Osteoblast (primary cell): Measurements from ENCODE around the gene TMPRSS9. TPM values are rescaled to one million over a fixed set of nuclear protein-coding genes. Genes with fewer than 3 reads are reported as not detected.
A peak's percentile ranks its signal among the peaks of the same experiment; 100 is the strongest.

ENCODE experiments used
- DNase-seq: peaks from one replicate; pipeline ENCODE4 v3.0.0; 2011; ENCODE audit warnings: low spot score, mixed read lengths; ENCODE audit not compliant: insufficient read length; ENCODE audit errors: missing footprints
- H2AFZ ChIP-seq: 2 replicates; pipeline ENCODE4 v1.6.0; 2011; ENCODE audit warnings: mild to moderate bottlenecking, low read length
- H3K27ac ChIP-seq: 2 replicates; pipeline ENCODE4 v1.5.1; 2011; ENCODE audit warnings: mild to moderate bottlenecking, low read depth, low read length, moderate library complexity
- H3K27me3 ChIP-seq: 2 replicates; pipeline ENCODE4 v1.6.0; 2012; ENCODE audit warnings: mild to moderate bottlenecking, control low read depth, inconsistent platforms, low read length, moderate library complexity; ENCODE audit not compliant: insufficient read depth
- H3K36me3 ChIP-seq: 2 replicates; pipeline ENCODE4 v1.5.1; 2011; ENCODE audit warnings: mild to moderate bottlenecking, low read length, control low read depth, moderate library complexity; ENCODE audit not compliant: insufficient read depth
- H3K4me1 ChIP-seq: 2 replicates; pipeline ENCODE4 v1.5.1; 2011; ENCODE audit warnings: mild to moderate bottlenecking, low read length, control low read depth, moderate library complexity; ENCODE audit not compliant: insufficient read depth
- H3K4me2 ChIP-seq: 2 replicates; pipeline ENCODE4 v1.6.0; 2011; ENCODE audit warnings: mild to moderate bottlenecking, low read length; ENCODE audit not compliant: insufficient read depth
- H3K4me3 ChIP-seq: fragments of 200-600 bp; sonication (generic); 3 replicates; pipeline ENCODE4 v1.5.1; 2012; ENCODE audit warnings: mild to moderate bottlenecking, low read length, inconsistent platforms; ENCODE audit not compliant: insufficient read depth
- H3K79me2 ChIP-seq: 2 replicates; pipeline ENCODE4 v1.6.0; 2012; ENCODE audit warnings: mild to moderate bottlenecking, low read length, control low read depth, inconsistent platforms; ENCODE audit not compliant: insufficient read depth
- H3K9me3 ChIP-seq: 2 replicates; pipeline ENCODE4 v1.5.1; 2011; ENCODE audit warnings: low read depth, low read length, control low read depth
- H4K20me1 ChIP-seq: 2 replicates; pipeline ENCODE4 v1.6.0; 2012; ENCODE audit warnings: mild to moderate bottlenecking, low read length, control low read depth; ENCODE audit not compliant: insufficient read depth
- CTCF ChIP-seq: IDR thresholded peaks from 2 replicates; pipeline ENCODE4 v1.5.1; 2011; ENCODE audit warnings: mild to moderate bottlenecking, low read depth, low read length, moderate library complexity; ENCODE audit errors: extremely low read depth
- total RNA-seq: library from RNA; depleted of rRNA; stranded (reverse); fragments of >200 nt; gene quantifications from 2 replicates; pipeline ENCODE4 v1.2.3, GENCODE V29; 2012

Gene TMPRSS9
- total RNA-seq, 1 donor, result 1.1 TPM

GRCh38 chr19:2363419-2363818 is 3.4 kb downstream of the TMPRSS9 start:
- no peaks in the 10 kb centered on the region for H4K20me1 ChIP-seq
- peaks cover 45% of the 10 kb centered on the region for H3K27me3 ChIP-seq
- no peaks in the 10 kb centered on the region for H3K36me3 ChIP-seq
- no peaks in the 10 kb centered on the region for H3K4me1 ChIP-seq
- peak; percentile 61 for DNase-seq
- no peak overlapping the region for H2AFZ ChIP-seq
- no peaks in the 10 kb centered on the region for H3K9me3 ChIP-seq
- no peak overlapping the region for H3K27ac ChIP-seq
- no peak overlapping the region for H3K4me3 ChIP-seq
- TF ChIP-seq CTCF, result no peak
- no peaks in the 10 kb centered on the region for H3K79me2 ChIP-seq
- no peak overlapping the region for H3K4me2 ChIP-seq

GRCh38 chr19:2365201-2365970 is 5.3 kb downstream of the TMPRSS9 start:
- Histone ChIP-seq H3K79me2 (no peaks in the 10 kb centered on the region), H3K4me3 (no peak overlapping the region), H3K27ac (no peak overlapping the region), H3K4me2 (no peak overlapping the region), H2AFZ (no peak overlapping the region), H4K20me1 (no peaks in the 10 kb centered on the region), H3K4me1 (no peaks in the 10 kb centered on the region), H3K27me3 (peaks cover 33% of the 10 kb centered on the region), H3K9me3 (no peaks in the 10 kb centered on the region), H3K36me3 (no peaks in the 10 kb centered on the region)
- no peak for TF ChIP-seq CTCF
- peak; percentile 14 for DNase-seq

- H2AFZ ChIP-seq, result peak overlapping the region; percentile 57
- no peaks in the 10 kb centered on the region for H3K9me3 ChIP-seq
- no peak for TF ChIP-seq CTCF
- H3K4me3 ChIP-seq, result no peak overlapping the region
- DNase-seq, result peak; percentile 89
- H4K20me1 ChIP-seq, result no peaks in the 10 kb centered on the region
- H3K27ac ChIP-seq, result no peak overlapping the region
- no peaks in the 10 kb centered on the region for H3K36me3 ChIP-seq
- H3K4me1 ChIP-seq, result no peaks in the 10 kb centered on the region
- no peaks in the 10 kb centered on the region for H3K79me2 ChIP-seq
- H3K27me3 ChIP-seq, result peaks cover 3% of the 10 kb centered on the region
- no peak overlapping the region for H3K4me2 ChIP-seq
Observed at GRCh38 chr19:2371656-2372055, 11.6 kb downstream of the TMPRSS9 start.

GRCh38 chr19:2372076-2372612 is 12.1 kb downstream of the TMPRSS9 start:
- TF ChIP-seq CTCF, result no peak
- no peak for DNase-seq
- Histone ChIP-seq H3K9me3 (no peaks in the 10 kb centered on the region), H3K27me3 (peaks cover 3% of the 10 kb centered on the region), H3K4me1 (no peaks in the 10 kb centered on the region), H4K20me1 (no peaks in the 10 kb centered on the region), H3K4me3 (no peak overlapping the region), H3K4me2 (no peak overlapping the region), H3K36me3 (no peaks in the 10 kb centered on the region), H3K27ac (no peak overlapping the region), H2AFZ (no peak overlapping the region), H3K79me2 (no peaks in the 10 kb centered on the region)
